ENCODE data around the gene GBX1. TPM values are rescaled to one million over a fixed set of nuclear protein-coding genes. Genes with fewer than 3 reads are reported as not detected.

Gene GBX1
- total RNA-seq, 1 donor from 2014 or later, result not detected

GRCh38 chr7:151186640-151187408 lies 19.3 kb upstream of the GBX1 start, which contains the start of gene ASB10:
TSS of gene ASB10 (minus strand) at chr7:151187250. CDS start at chr7:151187130, 120 bp downstream.
- Histone ChIP-seq H3K27ac (ENCODE audit: low read depth, low read length) (peak within 1 kb of the TSS; percentile 97), H3K27me3 (ENCODE audit: control insufficient read depth in 3 of 3, insufficient read depth in 3 of 3, low read length in 3 of 3) (no peaks in the 10 kb centered on the region), H3K4me1 (ENCODE audit: control insufficient read depth in 3 of 3, insufficient read depth in 3 of 3, low read length in 3 of 3) (peaks cover 29 to 67% (median 41%) of the 10 kb centered on the region in 3 donors), H3K36me3 (ENCODE audit: control insufficient read depth in 3 of 3, insufficient read depth in 3 of 3, low read length in 3 of 3) (peaks cover 0 to 6% (median 5%) of the 10 kb centered on the region in 3 donors), H3K4me3 (ENCODE audit: low read length in 3 of 3) (peak within 1 kb of the TSS; percentile 69 to 87 (median 75)), H3K9me3 (ENCODE audit: control insufficient read depth in 3 of 3, low read length in 3 of 3) (no peaks in the 10 kb centered on the region), H3K9ac (ENCODE audit: low read depth in 1 of 3, low read length in 3 of 3) (peak within 1 kb of the TSS; percentile 81 to 99 (median 86))

GRCh38 chr7:151185762-151186639 lies 18.5 kb upstream of the GBX1 start:
- Histone ChIP-seq H3K27ac (ENCODE audit: low read depth, low read length) (peak overlapping the region; percentile 97), H3K4me3 (ENCODE audit: low read length in 3 of 3) (peak overlapping the region; percentile 69 to 87 (median 75)), H3K4me1 (ENCODE audit: control insufficient read depth in 3 of 3, insufficient read depth in 3 of 3, low read length in 3 of 3) (peaks cover 24 to 67% (median 42%) of the 10 kb centered on the region in 3 donors)

GRCh38 chr7:151181011-151181431 lies 13.5 kb upstream of the GBX1 start:
- Histone ChIP-seq H3K27me3 (ENCODE audit: control insufficient read depth in 3 of 3, insufficient read depth in 3 of 3, low read length in 3 of 3) (no peaks in the 10 kb centered on the region), H3K9me3 (ENCODE audit: control insufficient read depth in 3 of 3, low read length in 3 of 3) (no peaks in the 10 kb centered on the region), H3K4me3 (ENCODE audit: low read length in 3 of 3) (peak overlapping the region in 2 of 3 donors; percentile 13 to 46), H3K9ac (ENCODE audit: low read depth in 1 of 3, low read length in 3 of 3) (peak overlapping the region in 1 of 3 donors; percentile 66), H3K27ac (ENCODE audit: low read depth, low read length) (no peak overlapping the region), H3K36me3 (ENCODE audit: control insufficient read depth in 3 of 3, insufficient read depth in 3 of 3, low read length in 3 of 3) (peaks cover 9 to 29% (median 21%) of the 10 kb centered on the region in 3 donors), H3K4me1 (ENCODE audit: control insufficient read depth in 3 of 3, insufficient read depth in 3 of 3, low read length in 3 of 3) (peaks cover 36 to 82% (median 53%) of the 10 kb centered on the region in 3 donors)

More at GRCh38 chr7:151185762-151186639, 18.5 kb upstream of the GBX1 start:
- H3K9ac ChIP-seq (ENCODE audit: low read depth in 1 of 3, low read length in 3 of 3), result peak overlapping the region; percentile 81 to 99 (median 86)
- no peaks in the 10 kb centered on the region for H3K9me3 ChIP-seq (ENCODE audit: control insufficient read depth in 3 of 3, low read length in 3 of 3)
- H3K27me3 ChIP-seq (ENCODE audit: control insufficient read depth in 3 of 3, insufficient read depth in 3 of 3, low read length in 3 of 3), result no peaks in the 10 kb centered on the region
- H3K36me3 ChIP-seq (ENCODE audit: control insufficient read depth in 3 of 3, insufficient read depth in 3 of 3, low read length in 3 of 3), result peaks cover 0 to 8% (median 7%) of the 10 kb centered on the region in 3 donors

GRCh38 chr7:151179946-151180345 lies 12.5 kb upstream of the GBX1 start:
- Histone ChIP-seq H3K9ac (ENCODE audit: low read depth in 1 of 3, low read length in 3 of 3) (no peak overlapping the region), H3K4me3 (ENCODE audit: low read length in 3 of 3) (no peak overlapping the region), H3K27me3 (ENCODE audit: control insufficient read depth in 3 of 3, insufficient read depth in 3 of 3, low read length in 3 of 3) (peaks cover 0 to 3% (median 3%) of the 10 kb centered on the region in 3 donors), H3K36me3 (ENCODE audit: control insufficient read depth in 3 of 3, insufficient read depth in 3 of 3, low read length in 3 of 3) (peaks cover 9 to 33% (median 32%) of the 10 kb centered on the region in 3 donors), H3K9me3 (ENCODE audit: control insufficient read depth in 3 of 3, low read length in 3 of 3) (no peaks in the 10 kb centered on the region), H3K27ac (ENCODE audit: low read depth, low read length) (no peak overlapping the region), H3K4me1 (ENCODE audit: control insufficient read depth in 3 of 3, insufficient read depth in 3 of 3, low read length in 3 of 3) (peaks cover 39 to 82% (median 57%) of the 10 kb centered on the region in 3 donors)

DNA sequence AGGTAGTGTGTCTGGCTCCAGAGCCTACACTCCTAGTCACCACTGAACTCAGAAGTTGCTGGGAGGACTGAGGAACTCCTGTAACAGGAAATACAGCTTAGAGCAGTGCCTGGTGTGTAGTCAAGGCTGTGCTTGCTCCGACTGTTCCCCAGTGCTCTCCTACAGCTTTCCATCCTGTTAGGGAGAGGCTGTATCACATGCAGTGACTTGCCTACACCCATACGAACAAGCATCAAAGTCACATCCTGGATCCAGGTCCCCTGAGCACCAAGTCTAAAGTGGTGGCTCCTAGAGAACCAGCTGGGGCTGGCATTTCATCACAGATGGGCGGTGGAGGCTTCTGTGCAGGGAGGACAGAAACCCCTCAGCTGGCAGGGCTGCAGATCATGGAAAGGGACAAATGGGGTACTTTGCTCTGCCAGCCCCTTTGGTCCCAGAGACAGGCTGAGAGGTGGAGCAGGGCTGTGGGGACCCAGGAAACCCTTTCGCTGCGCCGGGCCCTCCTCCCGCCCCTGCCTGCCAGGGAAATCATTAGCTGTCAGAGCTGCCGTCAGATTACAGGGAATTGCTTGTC lies 11.9 kb upstream of the GBX1 start:
- H3K4me3 ChIP-seq (ENCODE audit: low read length in 3 of 3), result no peak overlapping the region

GRCh38 chr7:151178831-151179230 lies 11.3 kb upstream of the GBX1 start:
- peaks cover 39 to 83% (median 57%) of the 10 kb centered on the region in 3 donors for H3K4me1 ChIP-seq (ENCODE audit: control insufficient read depth in 3 of 3, insufficient read depth in 3 of 3, low read length in 3 of 3)
- H3K4me3 ChIP-seq (ENCODE audit: low read length in 3 of 3), result no peak overlapping the region
- peaks cover 0 to 5% (median 3%) of the 10 kb centered on the region in 3 donors for H3K27me3 ChIP-seq (ENCODE audit: control insufficient read depth in 3 of 3, insufficient read depth in 3 of 3, low read length in 3 of 3)
- no peaks in the 10 kb centered on the region for H3K9me3 ChIP-seq (ENCODE audit: control insufficient read depth in 3 of 3, low read length in 3 of 3)
- peaks cover 9 to 33% (median 30%) of the 10 kb centered on the region in 3 donors for H3K36me3 ChIP-seq (ENCODE audit: control insufficient read depth in 3 of 3, insufficient read depth in 3 of 3, low read length in 3 of 3)
- H3K9ac ChIP-seq (ENCODE audit: low read depth in 1 of 3, low read length in 3 of 3), result peak overlapping the region in 2 of 3 donors; percentile 32 to 45
- no peak overlapping the region for H3K27ac ChIP-seq (ENCODE audit: low read depth, low read length)

More for the DNA sequence above, 11.9 kb upstream of the GBX1 start:
- no peak overlapping the region for H3K27ac ChIP-seq (ENCODE audit: low read depth, low read length)
- peaks cover 39 to 85% (median 58%) of the 10 kb centered on the region in 3 donors for H3K4me1 ChIP-seq (ENCODE audit: control insufficient read depth in 3 of 3, insufficient read depth in 3 of 3, low read length in 3 of 3)
- H3K27me3 ChIP-seq (ENCODE audit: control insufficient read depth in 3 of 3, insufficient read depth in 3 of 3, low read length in 3 of 3), result peaks cover 0 to 5% (median 3%) of the 10 kb centered on the region in 3 donors
- H3K36me3 ChIP-seq (ENCODE audit: control insufficient read depth in 3 of 3, insufficient read depth in 3 of 3, low read length in 3 of 3), result peaks cover 9 to 33% (median 32%) of the 10 kb centered on the region in 3 donors
- H3K9ac ChIP-seq (ENCODE audit: low read depth in 1 of 3, low read length in 3 of 3), result peak overlapping the region in 1 of 3 donors; percentile 16
- H3K9me3 ChIP-seq (ENCODE audit: control insufficient read depth in 3 of 3, low read length in 3 of 3), result no peaks in the 10 kb centered on the region

- no peaks in the 10 kb centered on the region for H3K9me3 ChIP-seq (ENCODE audit: control insufficient read depth in 3 of 3, low read length in 3 of 3)
- H3K4me1 ChIP-seq (ENCODE audit: control insufficient read depth in 3 of 3, insufficient read depth in 3 of 3, low read length in 3 of 3), result peaks cover 39 to 83% (median 57%) of the 10 kb centered on the region in 3 donors
- H3K27me3 ChIP-seq (ENCODE audit: control insufficient read depth in 3 of 3, insufficient read depth in 3 of 3, low read length in 3 of 3), result peaks cover 3 to 5% (median 4%) of the 10 kb centered on the region in 3 donors
- H3K4me3 ChIP-seq (ENCODE audit: low read length in 3 of 3), result no peak overlapping the region
- no peak overlapping the region for H3K27ac ChIP-seq (ENCODE audit: low read depth, low read length)
- peak overlapping the region in 2 of 3 donors; percentile 32 to 45 for H3K9ac ChIP-seq (ENCODE audit: low read depth in 1 of 3, low read length in 3 of 3)
- peaks cover 9 to 33% (median 30%) of the 10 kb centered on the region in 3 donors for H3K36me3 ChIP-seq (ENCODE audit: control insufficient read depth in 3 of 3, insufficient read depth in 3 of 3, low read length in 3 of 3)
Observed at GRCh38 chr7:151178236-151178635, 10.7 kb upstream of the GBX1 start.

GRCh38 chr7:151177310-151177709 lies 9.8 kb upstream of the GBX1 start:
- Histone ChIP-seq H3K4me3 (ENCODE audit: low read length in 3 of 3) (no peak overlapping the region), H3K9ac (ENCODE audit: low read depth in 1 of 3, low read length in 3 of 3) (no peak overlapping the region), H3K36me3 (ENCODE audit: control insufficient read depth in 3 of 3, insufficient read depth in 3 of 3, low read length in 3 of 3) (peaks cover 11 to 30% (median 27%) of the 10 kb centered on the region in 3 donors), H3K27ac (ENCODE audit: low read depth, low read length) (no peak overlapping the region), H3K9me3 (ENCODE audit: control insufficient read depth in 3 of 3, low read length in 3 of 3) (no peaks in the 10 kb centered on the region), H3K4me1 (ENCODE audit: control insufficient read depth in 3 of 3, insufficient read depth in 3 of 3, low read length in 3 of 3) (peaks cover 37 to 83% (median 51%) of the 10 kb centered on the region in 3 donors), H3K27me3 (ENCODE audit: control insufficient read depth in 3 of 3, insufficient read depth in 3 of 3, low read length in 3 of 3) (peaks cover 3 to 5% (median 4%) of the 10 kb centered on the region in 3 donors)

DNA sequence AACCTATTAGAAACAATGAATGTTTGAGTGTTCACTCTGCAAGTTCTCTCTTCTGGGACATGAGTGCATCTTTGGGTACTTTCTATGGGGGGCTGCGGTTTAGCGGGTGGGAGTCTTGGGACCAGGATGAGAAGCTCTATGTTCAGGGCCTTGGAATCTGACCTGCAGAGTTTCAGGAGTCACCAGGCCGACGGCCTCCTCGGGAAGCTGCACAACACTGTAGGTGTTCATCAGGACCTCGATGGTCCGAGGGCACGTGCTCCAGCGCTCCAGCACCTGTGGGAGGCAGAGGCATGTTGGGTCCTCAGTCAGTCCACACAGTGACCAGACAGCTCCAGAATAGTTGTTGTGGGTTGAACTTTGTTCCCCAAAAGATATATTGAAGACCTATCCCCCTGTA lies 8.9 kb upstream of the GBX1 start:
- H3K27me3 ChIP-seq (ENCODE audit: control insufficient read depth in 3 of 3, insufficient read depth in 3 of 3, low read length in 3 of 3), result peaks cover 3 to 5% (median 4%) of the 10 kb centered on the region in 3 donors
- H3K9ac ChIP-seq (ENCODE audit: low read depth in 1 of 3, low read length in 3 of 3), result no peak overlapping the region
- H3K4me3 ChIP-seq (ENCODE audit: low read length in 3 of 3), result no peak overlapping the region
- H3K27ac ChIP-seq (ENCODE audit: low read depth, low read length), result no peak overlapping the region
- peaks cover 11 to 30% (median 27%) of the 10 kb centered on the region in 3 donors for H3K36me3 ChIP-seq (ENCODE audit: control insufficient read depth in 3 of 3, insufficient read depth in 3 of 3, low read length in 3 of 3)
- no peaks in the 10 kb centered on the region for H3K9me3 ChIP-seq (ENCODE audit: control insufficient read depth in 3 of 3, low read length in 3 of 3)
- peaks cover 32 to 78% (median 46%) of the 10 kb centered on the region in 3 donors for H3K4me1 ChIP-seq (ENCODE audit: control insufficient read depth in 3 of 3, insufficient read depth in 3 of 3, low read length in 3 of 3)

Data from skeletal muscle tissue (tissue), 4 donors.